Left renal cortex interstitium (tissue), 4 donors: ENCODE results near the gene PHKG2. TPM values are rescaled to one million over a fixed set of nuclear protein-coding genes. Genes with fewer than 3 reads are reported as not detected.

Source experiments
- DNase-seq, 4 donors: peaks; one replicate each; pipeline ENCODE4 v3.0.0-alpha.2; 2013; ENCODE audit warnings: low read depth in 4 of 4, low spot score in 2 of 4, missing footprints in 1 of 4
- polyA plus RNA-seq, 4 donors: library from polyadenylated mRNA; unstranded; fragments of 120-200 nt; gene quantifications; one replicate each; pipeline ENCODE4 v1.2.1, GENCODE V29; 2013; ENCODE audit not compliant: insufficient read length in 4 of 4

Gene PHKG2
- polyA plus RNA-seq, 4 donors = 22.9 to 44.4 (median 33.9) TPM

DNA sequence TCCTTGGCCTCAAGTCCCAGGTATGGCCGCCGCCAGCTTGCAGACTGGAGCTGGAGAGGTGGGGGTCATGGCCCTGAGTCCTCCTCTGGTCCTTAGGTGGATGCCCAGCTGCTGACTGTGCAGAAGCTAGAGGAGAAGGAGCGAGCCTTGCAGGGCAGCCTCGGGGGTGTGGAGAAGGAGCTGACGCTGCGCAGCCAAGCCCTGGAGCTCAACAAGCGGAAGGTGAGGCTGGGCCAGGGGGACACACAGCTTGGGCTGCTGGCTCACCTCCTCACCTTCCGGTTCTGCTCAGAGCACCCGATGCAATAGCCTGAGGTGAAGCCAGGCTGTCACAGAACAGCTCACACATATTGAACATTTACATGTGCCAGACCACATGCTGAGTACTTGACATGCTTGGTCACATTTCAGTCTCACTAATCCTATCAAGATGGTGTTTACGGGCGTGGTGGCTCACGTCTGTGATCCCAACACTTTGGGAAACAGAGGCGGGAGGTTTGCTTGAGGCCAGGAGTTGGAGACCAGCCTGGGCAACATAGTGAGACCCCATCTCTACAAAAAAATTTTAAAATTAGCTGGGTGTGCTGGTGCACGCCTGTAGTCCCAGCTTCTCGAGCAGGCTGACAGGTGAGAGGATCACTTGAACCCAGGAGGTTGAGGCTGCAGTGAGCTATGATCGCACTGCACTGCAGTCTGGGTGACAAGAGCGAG is 21.3 kb downstream of the PHKG2 start:
- no peak for DNase-seq

- DNase-seq = no peak
Measured at GRCh38 chr16:30771726-30772125, 23.5 kb downstream of the PHKG2 start.

DNA sequence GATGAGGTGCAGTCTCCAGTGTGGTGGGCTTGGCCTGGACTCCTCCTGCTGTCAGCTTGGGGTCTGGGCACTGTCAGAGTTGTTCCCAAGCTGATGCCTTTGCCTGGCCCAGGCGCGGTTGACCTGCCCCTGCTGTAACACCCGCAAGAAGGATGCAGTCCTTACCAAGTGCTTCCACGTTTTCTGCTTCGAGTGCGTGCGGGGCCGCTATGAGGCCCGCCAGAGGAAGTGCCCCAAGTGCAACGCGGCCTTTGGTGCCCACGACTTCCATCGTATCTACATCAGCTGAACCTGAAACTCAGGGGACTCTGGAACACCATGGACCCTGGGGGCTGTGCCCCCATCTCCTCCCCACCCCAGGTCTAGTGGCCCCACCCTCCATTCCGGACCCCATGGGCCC is 25.6 kb downstream of the PHKG2 start:
- DNase-seq = no peak

DNA sequence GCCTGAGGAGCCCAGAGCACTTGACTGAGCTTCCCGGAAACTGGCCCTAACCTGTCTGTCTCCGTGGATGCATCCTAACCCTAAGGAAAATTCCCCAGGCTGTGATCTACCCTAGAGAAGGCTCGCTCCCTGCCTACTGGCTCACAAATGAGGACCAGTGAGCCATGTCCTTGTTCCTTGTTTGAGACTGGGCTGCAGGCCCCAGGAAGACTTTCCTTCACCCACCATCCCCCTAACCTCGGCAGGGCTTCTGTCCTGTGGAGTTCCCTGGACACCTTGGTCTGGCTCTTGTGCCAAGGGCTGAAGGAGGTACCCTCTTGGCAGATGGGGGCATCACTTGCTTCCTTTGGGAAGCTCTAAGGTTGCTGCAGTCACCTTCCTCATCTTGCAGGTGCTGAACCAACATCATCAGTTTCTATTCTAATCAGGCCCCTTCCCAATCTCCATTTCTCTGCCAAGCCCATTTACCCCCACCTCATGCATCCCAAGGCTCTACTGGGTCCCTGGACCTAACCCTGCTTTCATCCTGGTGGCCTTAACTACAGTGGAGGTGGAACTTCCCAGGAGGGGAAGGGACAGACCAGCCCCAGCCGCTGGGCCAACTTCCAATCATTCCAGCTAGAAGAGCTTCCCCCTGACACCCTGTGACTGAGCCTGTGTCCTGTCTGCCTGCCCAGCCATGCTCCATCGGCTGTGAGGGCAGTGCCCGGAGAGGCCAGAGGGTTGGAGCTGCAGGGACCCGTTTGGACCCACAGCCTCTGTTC is 26.3 kb downstream of the PHKG2 start:
- no peak for DNase-seq

- no peak for DNase-seq
Measured at GRCh38 chr16:30775131-30775391, 26.8 kb downstream of the PHKG2 start.

DNA sequence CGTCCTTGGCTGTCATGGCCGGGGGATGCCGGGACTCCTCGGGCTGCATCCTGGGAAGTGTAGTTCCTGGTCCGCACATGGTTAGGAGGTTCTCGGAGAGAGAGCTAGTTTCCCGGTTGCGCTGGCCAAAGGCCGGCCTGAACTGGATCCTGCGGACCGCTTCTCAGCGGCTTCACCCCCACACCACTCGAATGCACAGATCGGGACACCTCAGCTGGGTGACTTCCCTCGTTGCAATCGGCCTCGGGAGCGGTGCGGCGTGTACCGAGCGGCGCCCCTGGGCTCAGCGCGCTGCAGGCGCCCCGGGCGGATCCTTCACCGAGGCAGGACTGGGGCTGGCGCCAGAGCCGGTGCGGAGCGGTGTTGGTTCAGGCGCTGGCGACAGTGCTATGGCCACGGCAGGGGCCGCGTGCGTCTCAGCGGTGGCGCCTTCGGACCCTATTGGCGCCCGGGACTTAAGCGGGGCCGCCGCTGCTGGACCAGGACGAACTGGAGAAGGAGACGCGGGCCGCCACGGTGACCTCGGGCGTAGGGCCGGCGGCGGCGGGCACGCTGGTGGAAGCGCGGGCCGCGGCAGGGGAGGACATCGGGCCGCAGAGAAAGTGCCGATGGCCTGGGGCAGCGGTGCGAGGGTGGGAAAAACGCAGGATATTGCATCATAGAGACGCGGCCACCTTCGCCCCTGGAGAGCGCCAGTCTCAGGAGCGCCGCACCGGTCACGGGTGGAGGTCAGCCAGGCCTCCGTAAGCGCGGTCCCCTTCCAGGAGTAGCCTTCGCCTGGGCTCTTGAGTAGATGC is 27.4 kb downstream of the PHKG2 start:
- peak in 1 of 4 donors; percentile 83 for DNase-seq

DNA sequence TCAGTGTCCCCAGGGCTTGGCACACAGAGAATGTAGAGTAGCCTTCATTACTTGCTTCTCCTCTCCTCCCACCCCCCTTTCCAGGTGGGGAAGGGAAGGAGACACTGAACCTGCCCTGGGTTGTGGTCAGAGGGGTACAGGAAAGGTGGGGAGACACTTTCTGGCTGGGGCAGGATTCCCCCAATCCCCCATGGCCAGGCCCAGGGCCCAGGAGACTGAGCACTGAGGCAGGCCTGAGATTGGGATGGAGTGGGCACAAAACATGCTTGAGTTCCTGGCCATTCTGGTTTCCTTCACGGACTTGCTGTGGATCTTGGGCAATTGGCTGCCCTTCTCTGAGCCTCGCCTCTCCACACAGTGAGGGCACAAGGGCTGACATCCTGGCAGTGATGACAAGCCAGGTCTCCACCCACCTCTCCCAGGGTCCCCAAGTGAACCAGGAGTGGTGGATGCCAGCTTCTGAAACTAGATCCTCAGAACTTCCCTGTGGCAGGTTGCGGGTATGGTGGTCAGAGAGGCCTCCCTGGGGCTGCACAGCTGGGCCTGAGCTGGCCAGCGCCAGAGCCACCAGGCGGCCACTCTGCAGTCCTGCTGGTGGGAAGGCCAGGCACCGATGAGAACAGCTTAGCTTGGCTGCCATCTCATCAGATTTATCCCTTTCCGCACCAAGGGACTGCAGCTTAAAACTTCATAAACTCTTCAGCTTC is 29.5 kb downstream of the PHKG2 start:
- no peak for DNase-seq

DNA sequence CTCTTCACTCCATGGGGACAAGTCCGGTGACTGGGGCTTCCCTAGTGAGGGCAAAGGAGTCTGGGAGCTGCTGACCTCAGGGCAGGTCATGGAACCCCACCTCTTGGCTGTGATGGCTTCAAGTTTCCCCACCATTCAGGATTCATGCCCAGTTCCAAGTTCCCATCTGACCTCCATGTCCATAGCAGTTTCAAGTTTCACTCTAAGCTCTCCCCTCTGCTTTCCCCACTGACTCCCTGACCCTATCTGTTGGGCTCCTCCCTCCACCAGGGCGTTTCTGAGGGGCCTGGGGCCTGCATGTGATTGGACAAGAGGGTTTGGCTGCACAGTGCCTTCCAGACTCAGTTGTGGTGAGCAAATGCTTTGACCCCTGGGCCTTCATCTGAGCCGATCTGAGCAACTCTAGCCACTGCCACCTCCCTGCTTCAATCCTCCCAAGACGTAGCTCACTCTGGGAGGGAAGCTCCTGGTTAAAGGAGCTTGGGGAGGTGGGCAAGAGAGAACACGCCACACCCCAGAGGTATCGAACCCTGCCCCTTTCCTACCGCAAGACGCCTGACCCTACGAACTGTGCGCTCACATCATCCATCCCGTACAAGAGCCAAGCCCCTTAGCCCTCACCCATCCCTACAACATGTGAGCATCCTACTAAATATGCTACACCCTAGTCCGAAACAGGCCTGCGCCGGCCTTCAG is 30.5 kb downstream of the PHKG2 start:
- no peak for DNase-seq

DNA sequence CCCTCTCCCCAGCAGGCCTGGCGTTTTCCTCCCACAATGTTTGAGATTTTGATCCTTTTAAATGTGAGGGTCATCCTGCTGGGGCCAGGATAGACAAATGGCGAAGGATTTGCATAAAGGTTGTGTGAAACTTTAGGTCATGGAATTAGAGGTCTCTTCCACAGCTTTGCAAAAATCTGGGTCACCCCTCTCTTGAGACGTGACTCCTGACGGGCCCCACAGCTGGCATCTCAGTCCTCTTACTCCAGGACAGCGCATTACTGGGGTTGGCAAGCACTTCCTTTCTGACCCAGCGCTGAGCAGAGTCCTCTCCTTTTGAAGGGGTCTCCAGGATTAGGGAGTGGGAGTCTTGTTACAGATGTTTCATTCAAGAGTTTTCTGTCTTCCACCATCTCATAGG is 31.4 kb downstream of the PHKG2 start:
- DNase-seq = no peak

- DNase-seq = no peak
Measured at GRCh38 chr16:30780021-30780420, 31.8 kb downstream of the PHKG2 start.

- DNase-seq = no peak
Measured at GRCh38 chr16:30780549-30780948, 32.3 kb downstream of the PHKG2 start.

DNA sequence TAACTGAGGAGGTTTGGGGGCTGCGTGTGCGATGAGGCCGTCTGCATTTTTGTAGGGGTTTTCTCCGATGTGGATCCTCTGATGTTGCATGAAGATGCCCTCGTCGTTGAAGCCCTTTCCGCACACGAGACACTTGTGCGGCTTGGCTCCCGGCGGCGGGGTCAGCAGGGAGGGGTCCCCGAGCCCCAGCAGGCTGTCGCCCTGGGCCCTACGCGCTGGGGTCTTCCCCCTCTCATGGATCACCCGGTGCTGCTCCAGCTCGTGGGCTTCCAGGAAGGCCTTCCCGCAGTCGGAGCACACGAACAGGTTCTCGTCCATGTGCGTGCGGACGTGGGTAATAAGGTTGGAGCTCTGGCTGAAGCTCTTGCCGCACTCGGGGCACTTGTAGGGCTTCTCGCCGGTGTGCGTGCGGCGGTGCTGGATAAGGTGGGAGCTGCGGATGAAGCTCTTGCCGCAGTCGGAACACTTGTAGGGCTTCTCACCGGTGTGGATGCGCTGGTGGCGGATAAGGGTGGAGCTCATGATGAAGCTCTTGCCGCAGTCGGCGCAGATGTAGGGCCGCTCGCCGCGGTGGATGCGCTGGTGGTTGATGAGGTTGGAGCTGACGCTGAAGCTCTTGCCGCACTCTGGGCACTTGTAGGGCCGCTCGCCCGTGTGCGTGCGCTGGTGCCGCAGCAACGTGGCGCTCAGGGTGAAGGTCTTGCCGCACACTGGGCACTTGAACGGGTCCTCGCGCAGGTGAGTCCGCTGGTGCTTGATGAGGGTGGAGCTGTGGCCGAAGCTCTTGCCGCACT is 34.5 kb downstream of the PHKG2 start:
- no peak for DNase-seq

- no peak for DNase-seq
Measured at GRCh38 chr16:30783280-30784109, 35.3 kb downstream of the PHKG2 start.

GRCh38 chr16:30784215-30784614 is 36.0 kb downstream of the PHKG2 start:
- no peak for DNase-seq

- DNase-seq = no peak
Measured at GRCh38 chr16:30785126-30786106, 37.2 kb downstream of the PHKG2 start.

GRCh38 chr16:30786115-30786935 is 38.1 kb downstream of the PHKG2 start:
- DNase-seq = no peak
